ENCODE data around the gene TBL3. TPM values are rescaled to one million over a fixed set of nuclear protein-coding genes. Genes with fewer than 3 reads are reported as not detected.

Gene TBL3
- total and polyA plus RNA-seq, 11 donors = 19.3 to 68.7 (median 22.0) TPM

- no peak overlapping the region for H3K27ac ChIP-seq
- no peak overlapping the region for H3K4me3 ChIP-seq
- peaks cover 4 to 49% (median 41%) of the 10 kb centered on the region in 9 donors for H3K36me3 ChIP-seq
- intact Hi-C loops (cut with DNase I) = no loop called here
- WGBS, 4 donors = 93 to 95% (median 94%) methylated on average over 38 to 42 of the region's 42 CpGs
- H3K27me3 ChIP-seq = peaks cover 0 to 54% (median 14%) of the 10 kb centered on the region in 9 donors
- TF ChIP-seq POLR2A (IDR thresholded peaks at IDR 0.05) = no peak
- no peak for TF ChIP-seq CTCF (IDR thresholded peaks at IDR 0.05)
- H3K9me3 ChIP-seq = no peaks in the 10 kb centered on the region
- ATAC-seq = no peak
- peaks cover 0 to 35% (median 21%) of the 10 kb centered on the region in 12 donors for H3K4me1 ChIP-seq
- DNase-seq = no peak
Observed at GRCh38 chr16:1974157-1975070, 2.6 kb downstream of the TBL3 start.

DNA sequence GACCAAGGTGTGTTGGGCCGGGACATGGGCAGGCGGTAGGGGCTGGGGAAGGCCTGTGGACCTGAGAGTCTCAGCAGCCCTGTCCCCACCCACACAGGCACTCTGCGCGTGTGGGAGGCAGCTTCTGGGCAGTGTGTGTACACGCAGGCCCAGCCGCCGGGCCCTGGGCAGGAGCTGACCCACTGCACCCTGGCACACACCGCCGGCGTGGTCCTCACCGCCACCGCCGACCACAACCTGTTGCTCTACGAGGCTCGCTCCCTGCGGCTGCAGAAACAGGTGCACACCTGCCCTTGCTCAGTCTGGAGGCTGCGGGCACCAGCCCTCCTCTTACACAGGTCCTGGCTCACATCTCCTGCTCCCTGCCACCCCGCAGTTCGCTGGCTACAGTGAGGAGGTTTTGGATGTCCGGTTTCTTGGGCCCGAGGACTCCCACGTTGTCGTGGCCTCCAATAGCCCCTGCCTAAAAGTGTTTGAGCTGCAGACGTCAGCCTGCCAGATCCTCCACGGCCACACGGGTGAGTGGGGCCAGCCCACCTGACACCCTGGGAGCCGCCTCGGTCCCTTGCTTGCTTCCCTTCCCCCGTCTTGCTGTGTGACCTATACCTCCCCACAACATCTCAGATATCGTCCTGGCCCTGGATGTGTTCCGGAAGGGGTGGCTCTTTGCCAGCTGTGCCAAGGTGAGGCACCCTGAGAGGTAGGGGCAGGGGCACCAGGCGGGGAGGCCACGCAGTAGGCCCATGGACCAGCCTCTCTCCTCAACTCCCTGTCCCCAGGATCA is 3.8 kb downstream of the TBL3 start:
- H3K27me3 ChIP-seq = peaks cover 0 to 67% (median 26%) of the 10 kb centered on the region in 9 donors
- ATAC-seq = no peak
- TF ChIP-seq POLR2A (IDR thresholded peaks at IDR 0.05) = no peak
- no peak for TF ChIP-seq CTCF (IDR thresholded peaks at IDR 0.05)
- no peak for DNase-seq
- H3K4me1 ChIP-seq = peaks cover 0 to 46% (median 21%) of the 10 kb centered on the region in 12 donors
- intact Hi-C loops (cut with DNase I) = no loop called here
- WGBS, 4 donors = 90 to 96% (median 94%) methylated on average over 26 to 33 of the region's 33 CpGs
- H3K4me3 ChIP-seq = no peak overlapping the region
- H3K36me3 ChIP-seq = peaks cover 4 to 49% (median 41%) of the 10 kb centered on the region in 9 donors
- no peaks in the 10 kb centered on the region for H3K9me3 ChIP-seq
- no peak overlapping the region for H3K27ac ChIP-seq

- Histone ChIP-seq H3K36me3 (peaks cover 4 to 49% (median 41%) of the 10 kb centered on the region in 9 donors), H3K27ac (no peak overlapping the region), H3K4me1 (peaks cover 0 to 43% (median 17%) of the 10 kb centered on the region in 12 donors), H3K27me3 (peaks cover 4 to 72% (median 31%) of the 10 kb centered on the region in 9 donors), H3K9me3 (no peaks in the 10 kb centered on the region), H3K4me3 (no peak overlapping the region)
- TF ChIP-seq POLR2A (IDR thresholded peaks at IDR 0.05) (no peak), CTCF (IDR thresholded peaks at IDR 0.05) (no peak)
- intact Hi-C loops (cut with DNase I) = no loop called here
- no peak for ATAC-seq
- DNase-seq = no peak
- WGBS, 4 donors = 95 to 100% (median 97%) methylated on average over 8 of the region's 8 CpGs
Observed at GRCh38 chr16:1976216-1976520, 4.3 kb downstream of the TBL3 start.

All from heart left ventricle (tissue), 16 donors.